Endothelial cell of umbilical vein (primary cell): ENCODE data around the gene EIF3I.

ENCODE experiments used
- FOS ChIP-seq: IDR thresholded peaks from 2 replicates; pipeline ENCODE4 v1.6.1; 2011; ENCODE audit warnings: mild to moderate bottlenecking, low read length, moderate library complexity, borderline replicate concordance; ENCODE audit not compliant: insufficient read depth
- MAX ChIP-seq: IDR thresholded peaks from 2 replicates; pipeline ENCODE4 v1.6.1; 2011; ENCODE audit not compliant: insufficient read depth, insufficient read length

GRCh38 chr1:32263744-32264143, 41.5 kb downstream of the EIF3I start:
- TF ChIP-seq MAX, result no peak
- TF ChIP-seq FOS, result no peak
